GM21447 (cell line): Measurements from ENCODE around the gene PUS1.

ENCODE experiments used
- ATAC-seq: cut with Tn5 transposase; IDR thresholded peaks from one replicate; pipeline ENCODE4 v1.9.1; 2021; ENCODE audit not compliant: unreplicated experiment

Gene PUS1

DNA sequence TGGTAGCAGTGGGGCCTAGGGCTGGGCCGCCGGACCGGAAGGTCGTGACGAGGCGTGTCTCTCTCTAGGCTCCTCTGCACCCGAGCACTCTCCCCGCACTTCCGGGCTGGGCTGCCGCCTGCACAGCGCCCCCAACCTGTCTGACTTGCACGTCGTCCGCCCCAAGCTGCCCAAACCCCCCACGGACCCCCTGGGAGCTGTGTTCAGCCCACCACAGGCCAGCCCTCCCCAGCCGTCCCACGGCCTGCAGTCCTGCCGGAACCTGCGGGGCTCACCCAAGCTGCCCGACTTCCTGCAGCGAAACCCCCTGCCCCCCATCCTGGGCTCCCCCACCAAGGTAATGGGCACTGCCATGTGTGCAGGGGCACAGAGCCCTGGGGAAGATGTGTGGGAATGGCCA, 13.3 kb upstream of the PUS1 start:
- ATAC-seq: no peak

DNA sequence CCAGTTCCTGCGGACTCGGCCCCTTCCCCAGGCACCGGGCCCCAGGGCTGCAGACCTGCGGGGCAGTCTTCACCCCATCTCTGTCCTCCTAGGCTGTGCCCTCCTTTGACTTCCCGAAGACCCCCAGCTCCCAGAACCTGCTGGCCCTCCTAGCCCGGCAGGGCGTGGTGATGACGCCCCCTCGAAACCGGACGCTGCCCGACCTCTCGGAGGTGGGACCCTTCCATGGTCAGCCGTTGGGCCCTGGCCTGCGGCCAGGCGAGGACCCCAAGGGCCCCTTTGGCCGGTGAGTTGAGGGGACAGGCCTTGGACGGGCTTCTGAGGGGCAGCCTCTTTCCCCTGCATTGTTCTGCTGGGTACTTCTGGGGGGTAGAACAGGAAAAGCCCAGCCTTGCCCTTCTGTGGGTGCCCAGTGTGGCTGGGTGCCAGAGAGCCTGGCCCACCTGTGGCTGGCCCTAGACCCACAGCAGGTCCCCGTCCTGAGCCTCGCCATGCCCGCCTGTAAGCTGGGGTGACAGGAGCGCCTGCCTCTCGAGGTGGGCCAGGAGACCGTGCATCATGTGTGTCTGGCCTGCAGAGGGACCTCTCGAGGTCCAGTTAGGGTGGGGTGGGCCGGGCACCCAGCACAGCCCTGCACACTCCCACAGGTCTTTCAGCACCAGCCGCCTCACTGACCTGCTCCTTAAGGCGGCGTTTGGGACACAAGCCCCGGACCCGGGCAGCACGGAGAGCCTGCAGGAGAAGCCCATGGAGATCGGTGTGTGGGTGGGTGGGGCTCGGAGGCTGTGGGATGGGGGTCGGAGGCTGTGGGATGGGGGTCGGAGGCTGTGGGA, 12.6 kb upstream of the PUS1 start:
- no peak for ATAC-seq

DNA sequence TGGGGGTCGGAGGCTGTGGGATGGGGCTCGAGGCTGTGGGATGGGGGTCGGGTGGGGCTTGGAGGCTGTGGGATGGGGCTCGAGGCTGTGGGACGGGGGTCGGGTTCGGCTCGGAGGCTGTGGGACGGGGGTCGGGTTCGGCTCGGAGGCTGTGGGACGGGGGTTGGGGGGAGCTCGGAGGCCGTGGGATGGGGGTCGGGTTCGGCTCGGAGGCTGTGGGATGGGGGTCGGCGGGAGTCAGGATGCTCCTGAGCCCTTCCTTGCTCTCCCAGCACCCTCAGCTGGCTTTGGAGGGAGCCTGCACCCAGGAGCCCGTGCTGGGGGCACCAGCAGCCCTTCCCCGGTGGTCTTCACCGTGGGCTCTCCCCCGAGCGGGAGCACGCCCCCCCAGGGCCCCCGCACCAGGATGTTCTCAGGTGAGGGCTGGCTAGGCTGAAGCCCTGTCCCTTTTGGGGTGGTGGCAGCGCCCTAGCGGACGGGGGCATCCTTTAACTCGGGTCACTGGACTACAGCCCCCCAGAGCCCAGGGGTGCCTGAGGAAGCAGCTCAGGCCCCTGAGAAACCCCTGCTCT, 11.9 kb upstream of the PUS1 start:
- ATAC-seq: no peak

DNA sequence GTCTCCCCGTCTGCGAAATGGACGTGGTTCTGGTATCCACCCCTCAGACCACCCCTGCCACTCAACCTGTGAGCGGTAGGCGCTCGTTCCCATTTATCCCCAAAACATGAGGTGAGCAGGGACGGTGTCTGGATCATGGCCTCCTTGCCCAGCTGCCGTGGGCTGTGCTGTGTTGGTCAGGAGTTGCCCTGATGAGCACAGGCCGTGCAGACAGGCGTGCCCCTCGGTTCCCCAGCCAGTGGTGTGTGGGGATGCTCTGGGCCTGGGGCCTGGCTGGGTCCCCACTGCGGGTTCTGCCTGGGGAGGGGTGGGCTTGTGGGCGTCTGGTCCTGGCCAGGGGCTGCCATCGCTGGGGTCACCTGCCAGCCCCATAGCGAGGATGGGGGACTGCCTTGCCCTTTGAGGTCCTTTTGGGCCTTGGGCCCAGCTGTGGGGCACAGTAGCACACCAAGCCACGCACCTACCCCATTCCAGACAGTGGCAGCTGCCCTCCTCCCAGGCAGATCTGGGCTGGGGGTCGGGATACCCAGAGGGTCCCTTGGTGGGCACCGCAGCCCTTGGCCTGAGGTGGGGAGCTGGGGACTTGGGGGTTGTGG, 11.3 kb upstream of the PUS1 start:
- ATAC-seq: no peak

DNA sequence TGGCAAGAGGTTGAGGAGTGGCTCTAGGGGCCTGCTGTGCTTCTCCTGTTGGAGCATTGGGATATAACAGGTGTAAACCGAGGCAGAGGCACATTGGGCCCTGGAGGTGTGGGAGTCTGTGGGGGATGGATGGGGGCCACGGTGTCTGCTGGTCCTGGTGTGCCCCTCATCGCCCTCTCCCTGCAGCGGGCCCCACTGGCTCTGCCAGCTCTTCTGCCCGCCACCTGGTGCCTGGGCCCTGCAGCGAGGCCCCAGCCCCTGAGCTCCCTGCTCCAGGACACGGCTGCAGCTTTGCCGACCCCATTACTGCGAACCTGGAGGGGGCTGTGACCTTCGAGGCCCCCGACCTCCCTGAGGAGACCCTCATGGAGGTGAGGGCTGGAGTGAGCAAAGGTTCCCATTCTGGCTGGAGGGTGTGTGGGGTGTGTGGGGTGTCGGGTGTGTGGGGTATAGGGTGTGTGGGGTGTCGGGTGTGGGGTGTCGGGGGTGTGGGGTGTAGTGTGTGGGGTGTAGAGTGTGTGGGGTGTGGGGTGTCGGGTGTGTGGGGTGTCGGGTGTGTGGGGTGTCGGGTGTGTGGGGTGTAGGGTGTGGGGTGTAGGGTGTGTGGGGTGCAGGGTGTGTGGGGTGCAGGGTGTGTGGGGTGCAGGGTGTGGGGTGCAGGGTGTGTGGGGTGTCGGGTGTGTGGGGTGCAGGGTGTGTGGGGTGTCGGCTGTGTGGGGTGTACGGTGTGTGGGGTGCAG, 10.6 kb upstream of the PUS1 start:
- ATAC-seq: no peak

DNA sequence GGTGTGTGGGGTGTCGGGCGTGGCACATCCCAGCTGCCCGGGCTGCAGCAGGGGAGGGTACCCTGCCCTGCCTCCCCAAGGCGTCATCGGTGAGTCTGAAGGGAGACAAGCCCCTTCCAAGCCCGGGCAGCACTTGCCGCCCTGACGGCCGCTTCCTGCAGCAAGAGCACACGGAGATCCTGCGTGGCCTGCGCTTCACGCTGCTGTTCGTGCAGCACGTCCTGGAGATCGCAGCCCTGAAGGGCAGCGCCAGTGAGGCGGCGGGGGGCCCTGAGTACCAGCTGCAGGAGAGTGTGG, 10.1 kb upstream of the PUS1 start:
- no peak for ATAC-seq

DNA sequence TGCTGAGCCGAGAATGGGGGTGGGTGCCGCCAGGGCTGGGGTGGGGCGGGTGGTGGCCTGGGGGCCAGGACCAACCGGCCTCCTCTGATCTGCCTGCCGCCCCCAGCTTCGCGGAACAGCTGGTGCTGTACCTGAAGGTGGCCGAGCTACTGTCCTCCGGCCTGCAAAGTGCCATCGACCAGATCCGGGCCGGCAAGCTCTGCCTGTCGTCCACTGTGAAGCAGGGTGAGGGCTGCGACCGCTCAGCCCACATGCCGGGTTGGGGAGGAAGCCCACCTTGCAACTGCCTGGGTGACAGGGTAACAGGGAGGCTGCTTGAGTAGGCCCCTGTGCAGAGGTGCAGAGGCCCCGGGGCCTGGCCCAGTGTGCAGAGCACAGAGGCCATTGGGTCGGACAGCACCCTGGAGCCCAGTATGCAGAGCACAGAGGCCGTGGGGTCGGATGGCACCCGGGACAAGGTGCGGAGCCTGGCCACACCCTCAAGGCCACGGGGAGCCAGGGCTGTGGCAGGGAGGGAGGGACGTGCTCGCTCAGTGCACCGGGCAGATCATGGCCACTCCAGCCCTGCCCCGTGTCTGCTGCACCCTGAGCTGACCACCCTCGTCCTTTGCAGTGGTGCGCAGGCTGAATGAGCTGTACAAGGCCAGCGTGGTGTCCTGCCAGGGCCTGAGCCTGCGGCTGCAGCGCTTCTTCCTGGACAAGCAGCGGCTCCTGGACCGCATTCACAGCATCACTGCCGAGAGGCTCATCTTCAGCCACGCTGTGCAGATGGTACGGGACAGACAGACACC, 9.5 kb upstream of the PUS1 start:
- ATAC-seq: no peak

DNA sequence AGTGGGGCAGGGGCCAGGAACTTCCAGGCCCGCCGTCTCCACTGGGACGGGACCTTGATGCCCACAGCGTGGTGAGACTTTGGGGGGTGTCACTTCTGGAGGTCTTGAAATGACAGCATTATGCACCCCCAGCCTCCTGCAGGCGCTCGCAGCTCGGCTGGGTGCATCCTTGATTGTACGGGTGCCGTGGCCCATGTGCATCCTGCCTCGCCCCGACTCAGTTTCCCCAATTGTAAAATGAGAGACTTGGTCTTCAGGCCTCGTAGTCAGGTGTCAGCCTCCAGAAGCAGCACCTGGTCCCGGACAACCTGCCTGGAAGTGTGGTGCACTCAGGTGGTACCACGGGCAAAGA, 8.9 kb upstream of the PUS1 start:
- ATAC-seq: no peak

DNA sequence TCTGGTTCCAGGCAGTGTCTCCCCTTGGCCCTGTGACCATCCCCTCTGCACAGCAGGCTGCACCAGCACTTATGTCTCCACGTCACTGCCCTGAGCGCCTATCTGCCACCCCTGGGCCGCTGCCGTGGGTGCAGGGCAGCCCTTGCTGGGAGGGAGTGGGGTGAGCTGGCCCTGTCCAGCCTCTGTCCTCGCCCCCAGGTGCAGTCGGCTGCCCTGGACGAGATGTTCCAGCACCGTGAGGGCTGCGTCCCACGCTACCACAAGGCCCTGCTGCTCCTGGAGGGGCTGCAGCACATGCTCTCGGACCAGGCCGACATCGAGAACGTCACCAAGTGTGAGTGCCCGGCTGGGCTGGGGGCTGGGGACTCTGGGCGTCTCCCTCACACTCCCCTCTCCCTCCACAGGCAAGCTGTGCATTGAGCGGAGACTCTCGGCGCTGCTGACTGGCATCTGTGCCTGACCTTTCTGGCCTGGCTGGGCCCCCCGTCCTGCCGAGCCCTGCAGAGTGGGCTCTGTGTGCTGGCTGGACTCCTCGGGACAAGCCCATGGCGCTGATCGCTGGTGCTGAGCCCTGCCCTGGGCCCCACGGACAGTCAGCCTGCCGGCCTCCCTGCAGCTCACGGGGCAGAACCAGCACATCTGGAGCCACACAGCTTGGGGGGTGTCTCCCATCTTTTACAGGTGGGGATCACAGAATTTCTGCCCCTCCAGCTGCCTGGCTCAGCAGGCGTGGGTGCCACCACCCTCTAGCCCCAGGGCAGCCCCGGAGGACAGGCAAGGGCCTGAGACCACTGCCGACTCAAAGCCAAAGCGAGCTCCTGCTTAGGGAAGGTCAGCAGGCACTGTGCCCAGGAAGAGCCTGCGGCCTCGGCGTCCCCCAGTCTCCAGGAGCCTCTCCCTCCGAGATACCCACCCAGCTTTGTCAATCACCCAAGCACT, 7.9 kb upstream of the PUS1 start:
- ATAC-seq: no peak

DNA sequence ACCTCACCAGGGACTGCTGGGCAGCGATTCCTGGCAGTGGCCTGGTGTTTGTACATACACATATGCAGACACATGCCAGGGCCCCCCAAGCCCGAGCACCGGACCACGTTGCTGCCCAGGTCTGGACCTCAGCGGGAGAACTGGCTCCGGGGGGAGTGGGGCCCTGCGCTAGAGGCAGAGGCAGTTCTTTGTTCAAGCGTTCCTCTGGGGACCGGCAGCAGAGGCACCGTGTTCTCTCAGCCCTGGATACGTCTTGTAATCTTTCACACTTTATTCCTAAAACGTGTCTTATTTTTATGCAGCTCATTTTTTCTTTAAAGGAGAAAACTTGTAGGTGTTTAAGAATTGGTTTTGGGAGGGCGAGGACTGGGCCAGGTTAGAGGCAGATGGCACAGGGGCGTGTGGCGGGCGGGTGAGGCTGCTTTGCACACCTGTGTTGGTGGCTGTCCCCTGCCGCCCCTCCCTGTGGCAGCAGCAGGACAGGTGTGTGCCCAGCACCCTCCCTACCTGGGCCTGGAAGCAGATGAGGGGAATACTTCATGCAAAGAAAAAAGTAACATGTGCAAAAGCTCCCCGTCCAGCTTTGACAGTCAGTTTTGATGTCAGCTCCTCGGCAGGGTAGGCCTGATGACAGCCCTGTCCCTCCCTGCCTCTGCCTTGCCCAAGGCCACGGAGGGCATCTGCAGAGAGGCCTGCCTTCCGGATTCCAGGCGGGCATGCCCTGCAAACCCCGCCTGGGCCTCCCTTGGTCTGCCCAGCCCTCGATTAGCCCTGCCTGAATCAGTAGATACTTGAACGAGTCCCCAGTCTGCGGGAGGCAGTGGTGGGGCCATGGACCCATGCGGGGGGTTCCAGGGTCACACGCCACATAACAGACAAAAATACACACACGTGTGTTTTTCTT, 7.0 kb upstream of the PUS1 start:
- ATAC-seq: no peak

DNA sequence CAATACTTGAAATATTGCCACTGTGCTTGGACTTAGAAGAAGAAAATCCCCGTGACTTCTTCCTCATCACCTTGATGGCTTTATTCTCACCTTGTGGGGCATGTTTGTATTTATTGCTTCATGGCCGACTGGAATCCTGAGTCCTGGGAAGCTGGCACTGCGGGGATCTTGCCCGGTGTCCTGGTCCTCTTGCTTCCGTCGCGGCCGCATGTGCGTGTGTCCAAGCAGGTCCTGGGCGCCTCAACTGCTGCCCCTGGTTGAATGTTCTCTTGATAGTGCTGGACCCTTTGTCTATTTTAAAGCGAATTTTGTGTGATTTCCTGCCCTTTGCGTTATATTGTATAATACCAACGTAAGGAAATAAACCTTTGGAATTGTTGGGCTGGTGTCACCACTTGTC, 6.3 kb upstream of the PUS1 start:
- ATAC-seq: no peak

DNA sequence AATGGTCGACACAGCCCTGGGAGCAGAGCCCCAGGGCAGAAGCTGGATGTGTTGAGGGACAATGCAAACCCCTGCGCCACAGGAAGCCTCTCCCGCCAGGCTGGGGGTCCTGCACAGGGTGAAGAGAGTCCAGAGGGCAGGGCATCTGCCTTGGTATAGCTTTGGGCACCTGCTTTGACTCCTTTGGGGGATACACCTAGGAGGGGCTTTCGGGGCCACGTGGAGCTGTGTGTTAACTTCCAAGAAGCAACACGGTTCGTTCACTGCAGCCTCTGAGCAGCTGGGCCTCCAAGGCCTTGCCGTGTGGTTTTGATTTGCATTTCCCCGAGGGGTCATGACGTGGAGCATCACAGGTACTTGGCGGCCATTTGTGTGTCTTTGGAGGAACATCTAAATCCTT, 5.8 kb upstream of the PUS1 start:
- ATAC-seq: peak; percentile 86

DNA sequence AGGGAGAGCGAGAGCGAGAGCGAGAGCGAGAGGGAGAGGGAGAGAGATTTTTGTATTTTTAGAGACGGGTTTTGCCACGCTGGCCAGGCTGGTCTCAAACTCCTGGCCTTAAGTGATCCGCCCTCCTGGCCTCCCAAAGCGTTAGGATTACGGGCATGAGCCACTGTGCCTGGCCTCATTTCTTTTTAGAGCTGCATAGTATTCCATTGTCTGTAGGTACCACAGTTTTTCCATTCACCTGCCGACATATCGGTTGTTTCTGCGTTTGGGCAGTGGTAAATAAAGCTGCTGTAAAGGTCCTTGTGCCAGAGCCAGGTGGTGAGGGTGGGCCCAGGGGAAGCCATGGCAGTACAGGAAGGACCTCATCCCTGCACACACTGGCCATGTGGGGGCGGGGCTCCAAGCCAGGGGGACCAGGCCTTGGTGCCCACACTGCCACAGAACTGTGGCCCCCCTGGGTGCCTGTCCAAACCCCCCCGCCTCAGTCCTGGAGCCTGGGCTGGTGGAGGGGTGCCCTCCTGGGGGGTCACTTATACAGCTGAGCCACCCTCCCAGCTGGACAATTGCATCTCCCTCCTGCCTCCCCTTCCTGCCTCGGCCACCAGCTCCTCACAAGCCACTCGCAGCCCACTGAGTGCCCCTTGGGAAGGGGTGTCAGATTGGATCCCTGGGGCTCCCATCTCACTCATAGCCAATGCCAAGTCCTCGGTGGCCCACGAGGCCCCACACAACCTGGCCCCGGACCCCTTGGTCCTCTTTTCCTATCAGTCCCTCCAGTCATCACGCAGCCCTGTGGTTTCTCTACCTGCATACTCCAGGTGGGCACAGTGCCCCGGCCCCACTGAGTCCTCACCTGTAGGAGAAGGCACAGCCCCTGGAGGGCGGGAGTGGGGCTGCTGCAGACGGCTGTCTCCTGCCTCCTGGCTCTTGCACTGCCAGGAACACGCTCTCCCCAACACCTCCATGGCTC, 1.7 kb upstream of the PUS1 start:
- no peak for ATAC-seq

DNA sequence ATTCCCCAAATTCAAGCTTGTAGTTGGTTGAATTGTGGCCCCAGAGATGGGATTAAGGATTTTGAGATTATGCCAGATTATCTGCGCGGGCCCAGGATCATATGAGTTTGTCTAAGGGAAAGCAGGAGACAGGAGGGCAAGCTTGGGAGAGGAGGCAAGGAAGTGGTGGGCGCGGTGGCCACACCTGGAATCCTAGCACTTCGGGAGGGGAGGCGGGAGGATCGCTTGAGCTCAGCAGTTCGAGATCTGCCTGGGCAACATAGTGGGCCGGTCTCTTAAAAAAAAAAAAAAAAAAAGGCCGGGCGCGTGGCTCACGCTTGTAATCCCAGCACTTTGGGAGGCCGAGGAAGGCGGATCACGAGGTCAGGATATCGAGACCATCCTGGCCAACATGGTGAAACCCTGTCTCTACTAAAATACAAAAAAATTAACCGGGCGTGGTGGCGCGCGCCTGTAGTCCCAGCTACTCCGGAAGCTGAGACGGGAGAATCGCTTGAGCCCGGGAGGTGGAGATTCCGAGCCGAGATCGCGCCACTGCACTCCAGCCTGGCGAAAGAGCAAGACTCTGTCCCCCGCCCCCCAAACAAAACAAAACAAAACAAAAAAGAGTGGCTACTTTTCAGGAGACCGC, 881 bp upstream of the PUS1 start:
- peak; percentile 4 for ATAC-seq

DNA sequence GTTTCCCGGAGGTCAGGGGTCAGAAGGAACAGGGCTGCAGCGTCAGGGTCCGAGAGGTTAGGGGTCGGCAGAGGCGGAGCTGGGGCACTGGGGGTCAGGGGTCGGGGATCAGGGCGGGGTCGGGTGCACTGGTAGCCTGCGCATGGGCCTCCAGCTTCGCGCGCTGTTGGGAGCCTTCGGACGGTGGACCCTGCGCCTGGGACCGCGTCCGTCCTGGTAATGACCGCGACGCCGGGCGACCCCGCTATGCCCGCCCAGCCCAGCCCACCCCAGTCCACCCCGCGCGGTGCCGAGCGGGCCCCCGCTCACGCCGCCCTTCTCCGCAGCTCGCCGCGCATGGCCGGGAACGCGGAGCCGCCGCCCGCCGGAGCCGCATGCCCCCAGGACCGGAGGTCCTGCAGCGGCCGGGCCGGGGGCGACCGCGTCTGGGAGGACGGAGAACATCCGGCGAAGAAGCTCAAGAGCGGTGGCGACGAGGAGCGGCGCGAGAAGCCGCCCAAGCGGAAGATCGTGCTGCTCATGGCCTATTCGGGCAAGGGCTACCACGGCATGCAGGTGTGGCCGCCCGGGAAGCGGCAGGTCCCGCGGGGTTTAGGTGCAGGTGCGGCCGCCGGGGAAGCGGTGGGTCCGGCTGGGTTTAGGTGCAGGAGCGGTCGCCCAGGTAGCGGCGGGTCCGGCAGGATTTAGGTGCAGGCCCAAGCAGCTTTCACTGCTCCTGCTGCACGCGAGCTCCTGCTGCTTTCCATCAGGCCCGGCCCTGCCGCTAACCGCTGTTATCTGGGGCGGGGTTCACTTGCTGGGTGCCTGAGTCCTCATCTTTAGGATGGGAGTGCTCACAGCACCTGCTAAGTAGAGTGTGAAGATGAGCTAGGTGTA, 743 bp downstream of the PUS1 start:
- ATAC-seq: peak; percentile 23

DNA sequence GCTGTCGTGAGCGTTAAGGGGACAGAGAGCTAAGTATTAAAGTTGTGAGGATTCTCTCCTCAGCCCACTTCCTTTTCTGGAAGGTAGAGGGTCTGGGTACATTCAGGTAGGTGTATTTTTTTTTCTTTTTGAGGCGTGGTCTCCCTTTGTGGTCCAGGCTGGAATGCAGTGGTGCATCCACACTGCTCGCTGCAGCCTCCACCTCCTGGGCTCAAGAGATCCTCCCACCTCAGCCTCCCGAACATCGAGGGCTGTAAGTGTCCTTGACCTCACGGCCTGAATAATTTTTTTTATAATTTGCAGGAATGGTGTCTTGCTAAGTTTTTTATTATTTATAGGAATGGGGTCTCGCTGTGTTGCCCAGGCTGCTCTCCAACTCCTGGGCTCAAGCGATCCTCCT, 1.4 kb downstream of the PUS1 start:
- no peak for ATAC-seq

DNA sequence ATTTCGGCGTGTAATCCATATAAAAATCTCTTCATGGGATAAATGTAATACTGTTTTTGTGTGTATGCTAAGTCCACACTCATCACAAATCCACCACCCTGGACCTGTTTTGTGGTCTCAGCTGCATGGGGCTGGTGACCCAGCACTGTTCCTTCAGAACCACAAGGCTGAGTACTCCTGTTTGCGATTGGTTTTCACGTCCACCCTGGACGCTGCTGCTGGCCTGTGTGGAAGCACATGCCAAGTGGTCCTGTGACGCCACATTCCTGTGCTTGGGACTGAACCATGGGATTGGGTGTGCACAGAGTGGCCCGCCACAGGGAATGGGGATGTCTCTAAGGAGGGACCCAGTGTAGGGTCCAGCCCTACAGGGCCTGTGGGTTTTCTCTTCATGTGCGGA, 4.3 kb downstream of the PUS1 start:
- no peak for ATAC-seq
